NCI-H446 treated with DMSO at 0.1 percent for 48 hours (cell line): ENCODE data around the gene CTNS.

Experiments used
- DNase-seq: peaks from one replicate; lab custom pipeline; 2025; lab: John Stamatoyannopoulos, UW

The CTNS gene

DNA sequence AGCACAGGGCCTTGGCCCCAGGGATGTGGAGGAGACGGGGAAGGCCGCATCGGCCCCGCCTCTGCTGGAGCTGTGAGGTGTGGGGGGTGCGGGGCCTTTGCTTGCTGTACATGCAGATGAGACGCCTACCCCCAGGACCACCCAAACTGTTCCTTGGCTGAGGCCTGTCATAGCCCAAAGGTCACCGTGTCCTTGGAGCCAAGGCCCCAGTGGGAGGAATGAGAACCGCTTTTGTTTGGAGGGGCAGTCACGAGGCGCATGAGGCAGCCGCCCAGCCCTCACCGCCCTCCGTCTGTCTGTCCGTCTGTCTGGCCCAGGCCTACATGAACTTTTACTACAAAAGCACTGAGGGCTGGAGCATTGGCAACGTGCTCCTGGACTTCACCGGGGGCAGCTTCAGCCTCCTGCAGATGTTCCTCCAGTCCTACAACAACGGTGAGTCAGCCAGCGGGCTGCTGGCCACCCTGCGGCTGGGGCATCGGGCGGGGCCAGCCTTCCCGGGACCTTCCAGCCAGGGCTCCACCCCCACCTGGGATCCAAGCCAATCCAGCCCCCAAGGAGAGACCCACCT is 23.1 kb downstream of the CTNS start:
- no peak for DNase-seq

DNA sequence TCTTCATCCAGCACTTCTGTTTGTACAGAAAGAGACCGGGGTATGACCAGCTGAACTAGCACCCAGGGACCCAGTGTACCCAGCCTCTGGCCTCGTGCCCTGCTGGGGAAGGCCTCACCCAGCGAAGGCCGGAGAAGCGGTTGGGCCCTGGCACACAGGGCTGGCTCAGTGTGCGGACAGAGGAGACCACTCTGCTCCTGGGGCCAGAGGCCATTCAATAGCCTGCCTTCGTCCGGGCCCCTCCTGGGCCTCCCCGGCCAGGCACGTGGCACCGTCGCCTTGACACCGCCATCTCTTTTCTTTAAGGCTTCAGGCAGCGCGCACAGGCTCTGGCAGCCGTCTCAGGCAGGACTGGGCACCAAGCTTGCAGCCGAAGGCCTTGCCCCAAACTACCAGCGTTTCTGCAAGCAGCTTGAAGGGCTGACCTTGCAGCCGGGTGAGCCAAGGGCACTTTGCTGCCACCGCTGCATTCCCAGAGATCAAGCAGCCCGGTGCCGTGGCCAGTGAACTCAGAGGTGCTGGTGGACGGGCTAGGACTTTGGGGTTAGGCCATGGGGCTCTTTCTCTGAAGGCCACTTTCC is 23.8 kb downstream of the CTNS start:
- no peak for DNase-seq

DNA sequence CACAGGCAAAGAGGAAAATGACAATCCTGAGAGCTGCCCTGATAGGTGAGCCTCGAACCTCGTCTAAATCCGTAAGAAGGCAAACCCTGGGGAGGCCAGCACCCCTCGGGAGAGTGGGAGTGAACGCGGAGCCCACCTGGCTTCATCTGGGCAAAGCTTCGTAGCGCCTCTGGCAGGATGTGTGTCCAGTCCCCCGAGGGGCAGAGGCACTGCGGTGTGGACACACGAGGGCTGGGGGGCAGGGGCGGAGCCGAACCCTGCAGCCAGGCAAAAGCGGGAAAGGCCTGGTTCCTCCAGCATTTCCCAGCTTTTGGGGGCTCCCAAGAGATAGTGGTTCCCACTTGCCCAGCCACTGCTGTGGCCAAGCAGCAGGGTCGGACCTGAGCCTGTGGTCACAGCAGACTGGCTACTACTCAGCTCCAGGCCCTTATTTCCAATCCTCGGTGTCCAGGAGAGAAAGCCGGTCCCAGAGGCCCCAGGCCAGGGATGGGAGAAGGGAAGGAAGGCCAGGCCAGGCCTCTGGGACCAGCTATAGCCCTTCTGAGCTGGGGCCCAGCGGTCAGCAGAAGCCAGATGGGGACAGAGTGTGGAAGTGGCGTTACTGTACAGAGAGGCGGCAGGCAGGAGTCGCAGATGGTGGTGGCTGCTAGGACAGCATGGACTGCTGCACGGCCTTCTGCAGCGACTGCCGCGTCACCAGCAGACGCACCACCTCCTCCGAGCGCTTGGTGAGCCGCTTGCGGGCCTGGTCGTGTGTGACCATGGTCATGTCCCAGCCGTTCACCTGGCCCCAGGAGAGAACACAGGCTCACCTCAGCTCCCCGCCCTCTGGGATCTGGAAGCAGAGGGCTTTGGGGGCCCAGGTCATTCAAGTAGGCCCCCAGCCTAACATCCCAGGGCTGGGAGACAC is 26.8 kb downstream of the CTNS start:
- DNase-seq = no peak

DNA sequence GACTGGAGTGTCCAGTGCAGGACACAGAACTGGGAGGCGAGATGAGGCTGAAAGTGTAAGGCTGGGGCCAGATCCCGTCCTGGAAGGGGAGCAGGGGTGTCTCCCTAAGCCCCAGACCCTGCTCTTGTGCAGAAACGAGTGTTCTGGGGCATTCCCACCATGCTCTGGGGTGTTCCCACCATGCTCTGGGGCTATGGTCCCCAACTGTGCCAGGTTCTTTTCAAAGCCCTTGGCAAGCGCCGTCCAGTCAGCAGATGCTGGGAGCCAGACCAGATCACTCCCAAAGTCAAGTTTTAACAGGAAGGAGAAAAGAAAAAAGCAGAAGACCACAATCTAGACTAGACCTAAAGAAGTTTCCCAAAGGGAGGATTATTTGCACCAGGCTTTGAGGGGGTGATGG is 29.3 kb downstream of the CTNS start:
- no peak for DNase-seq

DNA sequence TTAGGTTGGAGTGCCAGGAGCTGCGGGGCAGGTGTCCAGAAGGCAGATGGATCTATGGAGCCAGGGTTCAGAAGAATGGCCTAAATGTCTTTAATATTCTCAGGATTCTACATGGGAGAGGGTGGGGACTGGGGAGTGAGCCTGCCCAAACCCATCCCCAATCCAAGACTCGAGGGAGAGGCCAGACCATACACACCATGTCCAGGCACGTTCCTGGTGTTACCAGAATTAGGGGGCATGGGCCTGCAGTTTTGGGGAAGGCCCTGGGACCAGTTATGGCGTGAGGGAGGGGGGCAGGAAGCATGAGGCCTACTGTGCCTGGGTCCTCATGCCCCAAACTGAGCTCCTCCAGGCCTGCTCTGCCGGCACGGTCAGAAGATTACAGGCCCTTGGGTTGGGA is 30.0 kb downstream of the CTNS start:
- no peak for DNase-seq

DNA sequence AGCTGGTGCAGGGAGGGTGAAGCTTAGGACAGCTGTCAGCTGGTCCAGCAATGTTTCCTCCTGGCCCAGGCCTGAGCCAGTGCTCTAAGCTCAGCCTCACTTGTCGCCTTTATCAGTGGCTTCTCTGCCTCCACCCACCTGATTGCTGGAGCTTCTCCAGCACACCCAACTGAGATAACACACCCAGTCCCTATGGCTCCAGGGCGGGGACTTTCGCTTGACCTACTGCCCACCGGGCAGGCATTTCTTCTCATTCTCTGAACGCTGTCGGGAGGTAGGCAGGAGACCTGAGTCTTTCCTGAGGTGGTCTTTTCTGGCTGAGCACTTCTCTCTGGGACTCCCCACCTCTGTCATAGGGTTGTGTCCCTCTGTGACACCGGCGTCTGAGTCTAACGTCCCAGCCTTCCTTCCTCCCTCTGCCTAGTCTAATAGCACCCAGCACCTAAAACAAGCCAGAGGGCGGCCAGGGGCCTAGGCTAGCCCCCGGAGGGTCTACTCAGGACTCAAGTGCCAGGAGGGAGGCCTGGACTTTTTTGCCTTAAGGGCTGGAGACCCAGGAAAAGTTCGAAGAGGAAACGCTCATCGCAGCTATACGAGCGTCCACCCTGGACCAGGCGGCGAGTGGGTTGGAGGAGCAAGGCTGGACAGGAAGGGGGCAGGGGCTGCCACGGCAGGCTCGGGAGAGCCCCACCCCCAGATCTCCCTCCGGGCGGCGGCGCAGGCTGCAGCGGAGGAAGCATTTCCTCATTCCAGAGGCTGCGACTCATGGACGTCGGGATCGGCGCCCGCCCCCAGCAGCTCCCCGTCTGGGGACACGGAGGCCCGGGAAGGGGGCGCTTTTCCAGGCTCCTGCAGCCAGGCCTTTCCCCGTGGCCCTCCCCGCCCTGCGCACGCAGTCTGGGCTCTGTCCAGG is 31.1 kb downstream of the CTNS start:
- DNase-seq = peak; percentile 40

DNA sequence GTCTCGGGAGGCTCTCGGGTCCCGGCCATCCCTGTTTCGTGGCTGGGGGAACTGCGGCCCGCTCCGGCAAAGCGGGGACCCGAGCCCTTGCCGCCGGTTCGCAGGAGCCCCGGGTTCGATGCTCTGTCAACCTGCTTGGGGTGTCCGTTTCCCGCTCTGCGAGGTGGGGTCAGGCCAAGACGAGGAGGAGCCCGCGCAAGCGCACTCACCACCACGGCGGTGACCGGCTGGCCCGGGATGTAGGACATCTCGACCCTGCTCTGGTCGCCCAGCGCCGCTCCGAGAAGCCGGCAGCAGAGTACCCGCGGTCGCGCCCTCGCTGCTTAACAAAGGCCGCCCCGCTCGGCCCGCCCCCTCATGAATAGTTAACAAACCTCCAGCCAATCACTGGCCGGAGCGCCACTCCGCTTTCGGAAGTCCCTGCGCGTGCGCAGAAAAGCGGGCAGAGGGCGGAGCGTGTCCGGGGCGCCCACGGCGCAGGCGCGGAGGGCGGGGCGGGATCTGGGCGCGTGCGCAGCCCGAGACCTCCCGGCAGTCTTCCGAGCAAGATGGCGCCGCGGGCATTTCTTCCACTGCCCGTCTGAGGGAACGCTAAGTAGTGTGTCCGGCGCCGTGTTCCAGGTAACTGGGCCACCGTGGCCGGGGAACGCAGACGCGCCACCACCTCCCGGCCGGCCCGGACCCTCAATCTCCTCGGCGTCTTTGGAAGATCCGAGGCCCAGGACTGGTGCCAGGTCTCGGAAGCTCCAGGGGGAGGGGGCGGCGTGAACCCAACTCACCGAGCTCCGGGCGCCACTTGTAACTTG is 31.9 kb downstream of the CTNS start, which contains the start of the genes EMC6 and TAX1BP3:
EMC6 (plus strand) TSS at position 534 of the 806 bp plus-strand sequence. CDS start 335 bp downstream, outside the sequence.
TAX1BP3 (minus strand) TSS at position 300 of the 806 bp plus-strand sequence; CDS start at position 248, 52 bp downstream.
- peak; percentile 92 for DNase-seq

DNA sequence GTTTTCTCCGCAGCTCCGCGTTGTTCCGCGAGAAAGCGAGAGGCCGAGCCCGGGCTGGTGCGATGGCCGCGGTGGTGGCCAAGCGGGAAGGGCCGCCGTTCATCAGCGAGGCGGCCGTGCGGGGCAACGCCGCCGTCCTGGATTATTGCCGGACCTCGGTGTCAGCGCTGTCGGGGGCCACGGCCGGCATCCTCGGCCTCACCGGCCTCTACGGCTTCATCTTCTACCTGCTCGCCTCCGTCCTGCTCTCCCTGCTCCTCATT is 32.5 kb downstream of the CTNS start:
- DNase-seq = no peak

DNA sequence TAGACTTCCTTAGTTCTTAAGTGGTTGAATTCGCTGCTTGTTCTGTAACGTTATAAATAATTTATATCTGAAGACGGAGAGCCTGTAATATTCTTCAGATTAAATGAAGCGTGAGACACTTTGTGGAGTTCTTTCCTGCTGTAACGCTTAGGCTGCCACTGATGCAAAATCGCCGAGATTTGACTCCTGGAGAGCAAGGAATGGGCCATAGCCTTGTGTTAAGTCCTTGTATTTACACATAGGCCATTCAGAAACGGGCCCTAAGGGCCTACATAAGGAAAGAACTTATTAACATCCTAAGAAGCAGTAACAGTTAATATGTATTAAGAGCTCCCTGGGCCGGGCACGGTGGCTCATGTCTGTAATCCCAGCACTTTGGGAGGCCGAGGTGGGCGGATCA is 33.0 kb downstream of the CTNS start:
- DNase-seq = no peak

DNA sequence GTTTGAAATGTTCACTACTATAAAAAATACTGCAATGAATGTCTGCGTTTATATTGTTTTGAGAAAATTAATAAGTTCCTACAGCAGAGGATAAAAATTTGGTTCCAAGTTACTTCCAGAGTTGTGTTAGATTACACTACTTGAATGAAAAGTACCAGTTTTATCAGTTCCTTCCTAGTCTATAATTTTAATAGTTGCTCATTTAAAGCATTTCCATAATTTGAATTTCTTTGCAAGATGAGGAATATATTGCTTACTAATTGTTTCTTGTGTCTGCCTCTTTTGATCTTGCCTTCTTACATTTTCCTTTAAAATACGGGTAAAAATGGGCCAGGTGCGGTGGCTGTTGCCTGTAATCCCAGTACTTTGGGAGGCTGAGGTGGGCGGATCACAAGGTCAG is 36.0 kb downstream of the CTNS start:
- DNase-seq = no peak

DNA sequence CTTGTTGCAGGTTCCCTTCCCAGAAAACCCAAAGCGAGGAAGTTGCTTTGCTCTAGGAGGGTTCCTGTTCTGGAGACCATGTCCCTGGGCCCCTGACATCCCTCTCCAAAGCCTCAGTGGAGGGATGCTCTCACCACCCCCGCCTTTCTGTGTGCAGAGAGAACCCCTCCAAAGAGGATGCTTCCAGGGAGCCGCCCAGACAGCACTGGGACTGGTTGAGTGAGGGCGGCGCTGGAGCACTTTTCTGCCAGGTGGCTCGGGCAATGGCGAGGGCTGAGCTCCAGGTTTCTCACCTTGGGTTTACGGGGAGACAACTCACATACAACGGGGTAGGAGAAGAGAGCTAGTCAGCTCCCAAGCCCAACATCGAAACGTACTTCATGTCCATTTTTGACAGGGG is 39.3 kb downstream of the CTNS start:
- no peak for DNase-seq

DNA sequence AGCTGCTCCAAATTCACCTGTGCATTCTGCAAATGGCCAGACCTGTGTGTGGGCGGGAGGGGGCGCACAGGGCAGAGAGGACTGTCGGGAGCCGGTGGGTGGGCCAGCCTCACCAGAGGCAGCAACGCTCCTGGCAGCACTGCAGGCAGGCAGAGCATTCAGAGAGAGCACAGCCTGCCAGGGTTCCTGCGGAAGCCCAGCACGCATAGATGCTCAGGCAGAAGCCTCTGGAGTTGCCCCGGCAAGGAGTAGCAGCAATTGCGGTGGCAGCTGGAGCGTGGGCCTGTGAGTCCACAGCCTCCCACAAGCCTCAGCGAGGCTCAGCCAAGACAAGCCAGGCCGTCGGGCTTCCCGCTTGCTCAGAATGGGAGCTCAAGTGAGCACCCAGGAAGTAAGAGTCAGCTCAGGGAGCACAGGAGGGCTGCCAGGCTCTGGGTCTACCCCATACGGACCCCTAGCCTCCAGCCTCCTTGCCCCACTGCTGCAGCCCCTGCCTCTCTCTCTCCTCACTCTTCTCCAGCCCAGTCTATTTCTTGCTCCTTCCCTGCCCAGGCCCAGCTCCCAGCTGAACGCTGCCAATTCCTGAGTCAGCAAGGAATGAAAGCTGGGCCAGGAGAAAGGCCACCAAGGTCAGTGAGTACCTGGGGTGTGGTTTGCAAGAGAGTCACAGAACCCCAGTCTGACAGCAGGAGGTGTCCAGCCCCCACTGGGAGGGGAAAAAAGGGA is 41.7 kb downstream of the CTNS start:
- no peak for DNase-seq

DNA sequence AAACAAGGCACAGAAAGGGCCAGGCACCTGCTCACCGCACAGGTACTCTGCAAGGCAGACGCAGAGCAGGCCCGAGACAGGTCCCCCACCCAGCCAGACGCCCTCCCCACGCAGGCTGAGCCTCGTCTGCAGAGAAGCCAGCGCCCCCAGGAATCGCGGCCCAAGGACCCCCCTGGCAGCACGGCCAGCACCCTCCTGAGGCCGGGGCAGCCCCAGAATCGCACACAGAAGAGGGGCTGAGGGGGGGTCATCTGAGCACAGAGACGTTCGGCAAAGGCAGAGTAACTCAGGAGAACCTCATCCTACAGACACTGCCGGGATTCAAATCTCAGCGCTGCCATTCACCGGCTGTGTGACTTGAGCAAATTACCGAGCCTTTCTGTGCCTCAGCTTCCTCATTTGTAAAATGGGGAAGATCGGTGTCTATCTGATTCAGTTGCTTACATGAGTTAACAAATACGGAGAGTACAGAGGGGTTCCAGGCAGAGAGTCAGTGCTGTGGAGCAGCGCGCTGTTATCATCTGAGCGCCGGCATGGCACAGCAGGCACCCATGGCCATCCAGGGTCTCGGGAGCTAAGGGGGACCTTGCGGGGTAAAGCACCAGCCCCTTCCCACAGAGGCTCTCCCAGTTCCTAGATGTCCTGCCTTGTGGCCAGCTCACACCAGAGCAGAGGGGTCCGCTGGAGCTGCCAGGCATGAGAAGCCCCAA is 42.4 kb downstream of the CTNS start:
- no peak for DNase-seq

DNA sequence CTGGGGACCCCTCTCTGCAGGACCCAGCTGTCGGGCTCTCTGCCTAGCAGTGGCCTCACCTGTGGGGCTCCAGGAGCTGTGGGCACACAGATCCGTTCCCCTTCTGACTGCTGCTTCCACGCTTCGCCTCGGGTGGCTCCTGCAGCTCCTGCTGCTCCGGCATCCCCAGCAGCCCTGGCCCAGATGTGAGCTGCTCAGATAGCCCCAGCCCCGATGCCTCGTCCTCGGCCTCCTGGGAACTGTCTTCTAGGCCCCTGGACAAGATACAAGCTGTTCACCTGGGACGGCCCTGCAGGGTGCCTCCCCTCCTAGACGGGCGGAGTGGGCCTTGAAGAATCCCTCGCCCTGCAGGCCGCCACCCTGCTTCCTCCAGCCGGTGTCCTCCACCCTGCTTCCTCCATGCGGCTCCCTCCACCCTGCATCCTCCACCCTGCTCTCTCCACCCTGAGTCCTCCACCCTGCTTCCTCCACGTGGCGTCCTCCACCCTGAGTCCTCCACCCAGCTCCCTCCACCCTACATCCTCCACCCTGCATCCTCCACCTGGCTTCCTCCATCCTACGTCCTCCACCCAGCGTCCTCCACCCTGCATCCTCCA is 43.1 kb downstream of the CTNS start:
- no peak for DNase-seq

DNA sequence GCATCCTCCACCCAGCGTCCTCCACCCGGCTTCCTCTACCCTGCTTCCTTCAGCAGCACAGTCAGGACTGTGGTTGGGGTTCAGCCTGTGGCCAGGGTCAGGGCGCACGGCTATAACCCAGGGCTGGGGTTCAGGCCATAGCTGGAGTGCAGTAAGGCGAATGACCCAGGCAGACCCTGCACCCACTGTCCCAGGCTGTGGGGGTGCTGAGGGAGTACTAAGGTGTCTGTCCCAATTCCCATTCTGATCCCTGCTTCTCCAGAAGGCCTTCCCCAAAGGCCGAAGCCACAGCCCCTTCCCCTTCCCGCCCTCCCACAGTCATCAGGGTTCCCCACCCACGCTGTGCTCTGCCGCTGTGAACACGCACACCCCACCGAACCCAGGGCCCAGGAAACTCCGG is 44.5 kb downstream of the CTNS start:
- DNase-seq = no peak

DNA sequence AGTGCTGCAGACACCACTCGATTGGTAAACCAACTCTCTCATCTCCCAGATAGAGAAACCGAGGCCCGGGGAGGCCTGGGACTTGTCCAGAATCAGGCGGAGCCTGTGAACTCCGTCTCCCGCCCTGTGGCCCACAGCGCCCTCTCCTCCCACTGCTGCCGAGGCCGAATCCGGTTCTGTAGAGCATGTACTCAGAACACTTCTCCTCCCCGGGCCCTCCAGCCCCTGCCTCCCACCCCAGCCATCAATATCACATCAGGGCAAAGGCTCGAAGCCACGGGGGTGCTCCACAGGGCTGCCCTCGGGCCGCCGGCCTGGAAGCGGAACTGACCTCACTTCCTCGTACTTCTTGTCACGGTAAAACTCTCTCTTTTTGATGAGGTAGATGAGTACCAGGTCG is 45.0 kb downstream of the CTNS start:
- DNase-seq = no peak

DNA sequence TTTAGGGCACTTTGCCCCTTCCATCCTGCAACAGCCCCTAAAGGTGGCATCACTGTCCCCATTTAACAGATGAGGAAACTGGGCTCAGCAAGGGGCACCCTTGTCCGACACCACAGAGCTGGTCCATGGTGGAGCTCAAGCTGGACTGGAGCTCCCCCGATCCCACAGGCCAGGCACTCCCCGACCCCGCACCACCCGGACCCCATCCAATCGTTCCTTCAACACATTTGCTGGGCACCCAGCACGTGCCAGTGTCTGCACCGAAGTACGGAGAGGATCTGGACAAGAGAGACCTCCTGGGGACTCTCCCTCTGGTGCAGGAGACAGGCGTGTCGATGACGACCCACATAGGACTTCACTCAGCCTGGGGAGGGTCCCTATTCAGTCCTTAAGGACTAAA is 45.5 kb downstream of the CTNS start:
- DNase-seq = no peak

DNA sequence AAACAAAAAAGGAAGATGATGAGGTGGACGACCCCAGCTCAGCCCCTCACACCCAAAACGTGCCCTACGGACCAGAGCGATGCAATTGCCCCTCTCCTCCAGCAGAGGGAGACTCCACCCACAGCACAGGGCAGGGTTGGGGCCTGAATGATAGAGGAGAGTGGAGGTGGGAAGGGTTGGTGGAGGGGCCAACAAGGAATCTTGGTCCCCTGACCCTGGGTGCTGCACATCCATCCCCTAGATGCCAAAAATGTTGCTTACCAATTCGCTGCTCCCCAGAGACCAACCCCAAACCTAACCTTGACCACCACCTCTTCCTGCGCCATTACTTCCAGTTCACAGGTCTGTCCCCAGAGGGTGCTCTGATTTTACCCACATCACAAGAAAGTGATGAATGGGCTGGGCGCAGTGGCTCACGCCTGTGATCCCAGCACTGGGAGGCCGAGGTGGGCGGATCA is 46.5 kb downstream of the CTNS start:
- DNase-seq = no peak

DNA sequence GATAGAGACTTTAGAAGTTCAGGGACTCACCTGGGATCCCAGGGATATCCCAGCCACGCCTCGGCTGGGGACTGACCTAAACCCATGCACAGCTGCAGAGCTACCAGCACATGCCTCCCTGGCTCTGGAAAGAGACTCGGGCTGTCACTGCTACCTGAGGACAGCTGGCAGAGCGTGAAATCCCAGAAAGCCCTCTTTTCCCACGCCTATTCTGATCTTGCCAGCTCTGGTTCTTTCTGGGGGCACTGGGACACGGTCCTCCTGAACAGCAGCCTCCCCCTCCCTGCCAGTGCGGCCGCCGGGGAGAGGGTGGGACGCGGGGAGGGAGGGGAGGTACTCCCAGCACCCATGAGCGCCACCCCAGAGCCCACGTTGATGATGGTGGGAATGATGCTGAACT is 48.6 kb downstream of the CTNS start:
- no peak for DNase-seq
